Neuronal stem cell (in vitro differentiated cells): ENCODE results near the gene CDX2.
A peak's percentile ranks its signal among the peaks of the same experiment; 100 is the strongest.

Experiments used
- DNase-seq: peaks from one replicate; pipeline ENCODE4 v3.0.0-alpha.2; 2013; ENCODE audit warnings: low spot score
- H2AFZ ChIP-seq: one replicate; pipeline ENCODE4 v1.6.1; 2013; ENCODE audit warnings: mild to moderate bottlenecking, low read length, inconsistent platforms
- H2AK5ac ChIP-seq: 2 replicates; pipeline ENCODE4 v1.6.1; 2013; ENCODE audit warnings: low read depth, mild to moderate bottlenecking, inconsistent platforms, low read length, moderate library complexity, mixed read lengths
- H2BK120ac ChIP-seq: 2 replicates; pipeline ENCODE4 v1.6.1; 2013; ENCODE audit warnings: low read depth, mild to moderate bottlenecking, inconsistent platforms, low read length, moderate library complexity, mixed read lengths
- H2BK12ac ChIP-seq: one replicate; pipeline ENCODE4 v1.6.1; 2013; ENCODE audit warnings: low read length, inconsistent platforms
- H2BK15ac ChIP-seq: 2 replicates; pipeline ENCODE4 v1.6.1; 2013; ENCODE audit warnings: mild to moderate bottlenecking, low read length, inconsistent platforms, mixed read lengths
- H2BK5ac ChIP-seq: one replicate; pipeline ENCODE4 v1.6.1; 2013; ENCODE audit warnings: inconsistent platforms, mild to moderate bottlenecking, low read length, moderate library complexity
- H3K14ac ChIP-seq: one replicate; pipeline ENCODE4 v1.6.1; 2013; ENCODE audit warnings: low read length, inconsistent platforms
- H3K18ac ChIP-seq: 2 replicates; pipeline ENCODE4 v1.6.1; 2013; ENCODE audit warnings: low read length, inconsistent platforms
- H3K23ac ChIP-seq: 2 replicates; pipeline ENCODE4 v1.6.1; 2013; ENCODE audit warnings: low read depth, mild to moderate bottlenecking, mixed read lengths, low read length, inconsistent platforms; ENCODE audit not compliant: poor library complexity
- H3K27ac ChIP-seq: replicated peaks from 3 replicates; pipeline ENCODE4 v1.5.1; 2013; ENCODE audit warnings: low read length, inconsistent platforms
- H3K27me3 ChIP-seq, 3 experiments: 2 replicates each; pipeline ENCODE4 v1.6.1; 2013; ENCODE audit warnings: low read length in 3 of 3, mild to moderate bottlenecking in 2 of 3, inconsistent platforms in 1 of 3, low read depth in 1 of 3, mixed read lengths in 1 of 3, moderate library complexity in 1 of 3; ENCODE audit not compliant: control insufficient read depth in 3 of 3, insufficient read depth in 3 of 3
- H3K36me3 ChIP-seq, 2 donors: replicated peaks in 1 of 2; 2 replicates each; pipeline ENCODE4 v1.6.1; 2013; ENCODE audit warnings: low read length in 2 of 2; ENCODE audit not compliant: control insufficient read depth in 2 of 2, insufficient read depth in 2 of 2
- H3K4ac ChIP-seq: 2 replicates; pipeline ENCODE4 v1.6.1; 2013; ENCODE audit warnings: inconsistent platforms, mild to moderate bottlenecking, low read length, moderate library complexity
- H3K4me1 ChIP-seq, 2 donors: 1 replicate in 1 of 2; 2 replicates in 1 of 2; pipeline ENCODE4 v1.6.1; 2013; ENCODE audit warnings: low read length in 2 of 2, low read depth in 1 of 2; ENCODE audit not compliant: control insufficient read depth in 2 of 2, insufficient read depth in 1 of 2
- H3K4me2 ChIP-seq: one replicate; pipeline ENCODE4 v1.6.1; 2013; ENCODE audit warnings: mild to moderate bottlenecking, low read length, inconsistent platforms; ENCODE audit not compliant: insufficient read depth, poor library complexity, severe bottlenecking
- H3K4me3 ChIP-seq, 2 donors: 2 replicates each; pipeline ENCODE4 v1.5.1; 2013; ENCODE audit warnings: low read length in 2 of 2, mild to moderate bottlenecking in 2 of 2, inconsistent platforms in 1 of 2, moderate library complexity in 1 of 2
- H3K79me1 ChIP-seq: one replicate; pipeline ENCODE4 v1.6.1; 2013; ENCODE audit warnings: low read depth, mild to moderate bottlenecking, inconsistent platforms, low read length, moderate library complexity
- H3K9ac ChIP-seq: one replicate; pipeline ENCODE4 v1.6.1; 2013; ENCODE audit warnings: mild to moderate bottlenecking, low read depth, low read length, inconsistent platforms; ENCODE audit not compliant: poor library complexity
- H3K9me3 ChIP-seq, 2 donors: replicated peaks in 1 of 2; 2 replicates each; pipeline versions ENCODE3 to v1.6.1; 2013; ENCODE audit warnings: low read length in 2 of 2, mild to moderate bottlenecking in 2 of 2, inconsistent platforms in 1 of 2, low read depth in 1 of 2, mixed read lengths in 1 of 2, moderate library complexity in 1 of 2; ENCODE audit not compliant: control insufficient read depth in 2 of 2, insufficient read depth in 1 of 2
- H4K8ac ChIP-seq: one replicate; pipeline ENCODE4 v1.6.1; 2013; ENCODE audit warnings: low read depth, mild to moderate bottlenecking, inconsistent platforms, low read length, moderate library complexity
- H4K91ac ChIP-seq: one replicate; pipeline ENCODE4 v1.6.1; 2013; ENCODE audit warnings: low read length, low read depth, mild to moderate bottlenecking, inconsistent platforms; ENCODE audit not compliant: poor library complexity
- WGBS, 2 donors: extraction: QIAGEN DNeasy Blood & Tissue Kit; methylation state at CpG; one replicate each; pipeline ENCODE4 v1.1.7; 2013; ENCODE audit warnings: missing lambda C conversion rate in 2 of 2, mixed read lengths in 1 of 2; ENCODE audit not compliant: insufficient read length in 2 of 2, insufficient replicate concordance in 1 of 2; ENCODE audit errors: extremely low coverage in 2 of 2; 5-methylcytosine and 5-hydroxymethylcytosine counted together

The CDX2 gene

GRCh38 chr13:28001837-28002473, 32.8 kb upstream of the CDX2 start:
- H2BK15ac ChIP-seq, result no peak overlapping the region
- H2AK5ac ChIP-seq, result peak overlapping the region; percentile 37
- H2BK120ac ChIP-seq, result no peak overlapping the region
- no peaks in the 10 kb centered on the region for H3K36me3 ChIP-seq
- no peak overlapping the region for H3K4me2 ChIP-seq
- DNase-seq, result no peak
- H4K8ac ChIP-seq, result no peak overlapping the region
- H3K18ac ChIP-seq, result peak overlapping the region; percentile 48
- peak overlapping the region; percentile 53 for H3K4ac ChIP-seq
- no peak overlapping the region for H2AFZ ChIP-seq
- no peak overlapping the region for H2BK12ac ChIP-seq
- no CpG with 5 or more reads among the region's 20 CpGs for WGBS, 2 donors
- H2BK5ac ChIP-seq, result no peak overlapping the region
- no peak overlapping the region for H3K27ac ChIP-seq
- H3K9ac ChIP-seq, result peak overlapping the region; percentile 21
- no peaks in the 10 kb centered on the region for H3K4me1 ChIP-seq
- peak overlapping the region; percentile 44 for H3K14ac ChIP-seq
- H3K9me3 ChIP-seq, result no peaks in the 10 kb centered on the region
- H4K91ac ChIP-seq, result no peak overlapping the region
- no peaks in the 10 kb centered on the region for H3K79me1 ChIP-seq
- no peak overlapping the region for H3K23ac ChIP-seq
- H3K4me3 ChIP-seq, result no peak overlapping the region
- H3K27me3 ChIP-seq, result no peaks in the 10 kb centered on the region

- Histone ChIP-seq H3K27me3 (no peaks in the 10 kb centered on the region), H2BK120ac (no peak overlapping the region), H2AK5ac (no peak overlapping the region), H4K8ac (no peak overlapping the region), H3K36me3 (no peaks in the 10 kb centered on the region), H2BK15ac (no peak overlapping the region), H3K14ac (no peak overlapping the region), H3K9ac (no peak overlapping the region), H2BK5ac (no peak overlapping the region), H3K79me1 (no peaks in the 10 kb centered on the region), H3K23ac (no peak overlapping the region), H2BK12ac (no peak overlapping the region), H3K4me2 (no peak overlapping the region), H3K4me1 (no peaks in the 10 kb centered on the region), H3K4me3 (no peak overlapping the region), H2AFZ (no peak overlapping the region), H3K9me3 (no peaks in the 10 kb centered on the region), H3K18ac (no peak overlapping the region), H3K4ac (no peak overlapping the region), H4K91ac (no peak overlapping the region), H3K27ac (no peak overlapping the region)
- WGBS, 2 donors, result no CpG with 5 or more reads among the region's 11 CpGs
- no peak for DNase-seq
Measured at GRCh38 chr13:28001049-28001448, 31.9 kb upstream of the CDX2 start.

GRCh38 chr13:28000567-28000966, 31.5 kb upstream of the CDX2 start:
- Histone ChIP-seq H3K4me3 (no peak overlapping the region), H2AFZ (no peak overlapping the region), H4K91ac (no peak overlapping the region), H3K23ac (no peak overlapping the region), H3K4me2 (no peak overlapping the region), H4K8ac (no peak overlapping the region), H2BK120ac (no peak overlapping the region), H2BK5ac (no peak overlapping the region), H3K9ac (no peak overlapping the region), H2AK5ac (no peak overlapping the region), H2BK15ac (no peak overlapping the region), H3K4me1 (no peaks in the 10 kb centered on the region), H3K79me1 (no peaks in the 10 kb centered on the region), H3K18ac (no peak overlapping the region), H3K36me3 (no peaks in the 10 kb centered on the region), H2BK12ac (no peak overlapping the region), H3K9me3 (no peaks in the 10 kb centered on the region), H3K27ac (no peak overlapping the region), H3K27me3 (no peaks in the 10 kb centered on the region), H3K14ac (no peak overlapping the region), H3K4ac (no peak overlapping the region)
- DNase-seq, result no peak
- no CpG with 5 or more reads among the region's 5 CpGs for WGBS, 2 donors

GRCh38 chr13:27997904-27998522, 28.9 kb upstream of the CDX2 start:
- H3K18ac ChIP-seq, result no peak overlapping the region
- H3K27ac ChIP-seq, result no peak overlapping the region
- H4K8ac ChIP-seq, result no peak overlapping the region
- H2AFZ ChIP-seq, result no peak overlapping the region
- no peak overlapping the region for H2BK120ac ChIP-seq
- H2BK5ac ChIP-seq, result no peak overlapping the region
- no peak overlapping the region for H2BK15ac ChIP-seq
- H3K9ac ChIP-seq, result no peak overlapping the region
- no peak overlapping the region for H3K23ac ChIP-seq
- H4K91ac ChIP-seq, result no peak overlapping the region
- H3K9me3 ChIP-seq, result no peaks in the 10 kb centered on the region
- H3K79me1 ChIP-seq, result no peaks in the 10 kb centered on the region
- no CpG with 5 or more reads among the region's 7 CpGs for WGBS, 2 donors
- H3K4me2 ChIP-seq, result no peak overlapping the region
- no peak overlapping the region for H3K4me3 ChIP-seq
- no peak overlapping the region for H3K14ac ChIP-seq
- no peak overlapping the region for H3K4ac ChIP-seq
- H3K36me3 ChIP-seq, result no peaks in the 10 kb centered on the region
- no peak overlapping the region for H2BK12ac ChIP-seq
- H2AK5ac ChIP-seq, result no peak overlapping the region
- no peaks in the 10 kb centered on the region for H3K27me3 ChIP-seq
- no peak for DNase-seq
- H3K4me1 ChIP-seq, result no peaks in the 10 kb centered on the region
